Ovary (tissue), 9 donors: ENCODE measurements around the gene SEC24C. TPM values are rescaled to one million over a fixed set of nuclear protein-coding genes. Genes with fewer than 3 reads are reported as not detected.
"Not testable (repeated sequence)": the region's sequence is repeated elsewhere in the genome, so short reads cannot be mapped to it uniquely, and the experiment has no call there.

Source experiments
- DNase-seq, 5 donors: peaks; one replicate each; pipeline ENCODE4 v3.0.0-alpha.2; 2019 to 2020
- H3K27ac ChIP-seq, 2 donors: fragments of 200-600 bp; one replicate each; pipeline versions ENCODE4 v1.5.1 to v1.8.0; 2019 to 2022
- H3K27me3 ChIP-seq: fragments of 200-600 bp; one replicate; pipeline ENCODE4 v1.8.0; 2022
- H3K36me3 ChIP-seq: fragments of 200-600 bp; sonication (generic); one replicate; pipeline ENCODE4 v1.5.1; 2019
- H3K4me1 ChIP-seq: one replicate; pipeline ENCODE4 v1.8.1; 2013; ENCODE audit warnings: mild to moderate bottlenecking, moderate library complexity; ENCODE audit not compliant: insufficient read depth
- H3K4me3 ChIP-seq: fragments of 200-600 bp; sonication (generic); one replicate; pipeline ENCODE4 v1.5.1; 2017
- H3K9me3 ChIP-seq, 2 donors: fragments of 200-600 bp in 1 of 2; sonication (generic) in 1 of 2; one replicate each; pipeline versions ENCODE4 v1.5.1 to v1.8.1; 2013 to 2019; ENCODE audit warnings: mild to moderate bottlenecking in 1 of 2, moderate library complexity in 1 of 2
- CTCF ChIP-seq, 3 donors: fragments of 450-650 bp in 2 of 3; fragments of 200-600 bp in 1 of 3; IDR thresholded peaks; one replicate each; pipeline versions ENCODE4 v1.5.1 to v1.8.0; 2016 to 2022; ENCODE audit warnings: antibody characterized with exemption in 3 of 3, mild to moderate bottlenecking in 1 of 3
- EP300 ChIP-seq: sonication (generic); formaldehyde crosslinking; IDR thresholded peaks from one replicate; pipeline ENCODE4 v1.6.1; 2017; ENCODE audit warnings: antibody characterized with exemption
- POLR2A ChIP-seq: fragments of 450-650 bp; IDR thresholded peaks from one replicate; pipeline ENCODE4 v1.6.1; 2017; ENCODE audit warnings: antibody characterized with exemption, mild to moderate bottlenecking, moderate library complexity
- WGBS, 3 donors: extraction: QIAGEN DNeasy Blood & Tissue Kit in 1 of 3; methylation state at CpG; one replicate each; pipeline versions ENCODE4 v1.1.5 to v1.1.7; 2013 to 2017; 5-methylcytosine and 5-hydroxymethylcytosine counted together
- intact Hi-C, 4 donors: fragments of 100-400 bp; cut with DNase I; formaldehyde crosslinking; loops; one replicate each; pipeline versions ENCODE4 v1.11.0 to v1.15.1; 2022 to 2023
- polyA plus RNA-seq, 2 donors: library from polyadenylated mRNA; stranded (reverse); fragments of 200-250 nt in 1 of 2; fragments of 350-450 nt in 1 of 2; fragmentation: Illumina TruSeq in 1 of 2; extraction: RNeasy Lipid Tissue Mini Kit (QIAGEN cat#74804) in 1 of 2; gene quantifications; one replicate each; pipeline ENCODE4 v1.2.3, GENCODE V29; 2013 to 2014
- total RNA-seq, 7 donors: library from RNA; depleted of rRNA in 2 of 7; stranded (reverse); fragments of >200 nt in 2 of 7; fragmentation: NEBNext Ultra II Directional in 3 of 7; extraction: Animal tissue kit (Norgen Biotek cat#: 25700) in 3 of 7; gene quantifications; one replicate each; pipeline versions ENCODE4 v1.1.0 to v1.2.4, GENCODE V29; 2016 to 2023
- donor health status: DM: no; HTN: no; CAD: no; lungs with moderate emphysema.
- donor health status: DM: no; HTN: no; CAD: no.
- donor health status: Bipolar disorder and iron deficiency.
- donor health status: DM: yes; HTN: yes; CAD: no.
- donor health status: DM: no; HTN: no; CAD: no.
- donor health status: DM: yes; HTN: yes; CAD: no.

The SEC24C gene
- total and polyA plus RNA-seq, 9 donors, result 30.3 to 70.4 (median 58.8) TPM

GRCh38 chr10:73782749-73783085 is 38.5 kb downstream of the SEC24C start:
- intact Hi-C loops, result no loop called here

GRCh38 chr10:73785211-73785720 is 41.1 kb downstream of the SEC24C start, which contains the start of gene ZSWIM8:
TSS of gene ZSWIM8 (plus strand) at chr10:73785606. CDS start at chr10:73785879, 273 bp downstream.
- Histone ChIP-seq H3K4me1 (peaks cover 14% of the 10 kb centered on the region), H3K9me3 (no peaks in the 10 kb centered on the region), H3K27ac (peak within 1 kb of the TSS; percentile 26 to 76), H3K36me3 (no peaks in the 10 kb centered on the region), H3K27me3 (no peaks in the 10 kb centered on the region), H3K4me3 (peak within 1 kb of the TSS; percentile 90)
- no peak for TF ChIP-seq EP300
- TF ChIP-seq CTCF (IDR thresholded peaks at IDR 0.05), result no peak
- peak; percentile 53 for TF ChIP-seq POLR2A
- peak; percentile 82 to 91 (median 87) for DNase-seq
- intact Hi-C loops, result no loop called here
- WGBS, 3 donors, result 0% methylated on average over 31 to 36 of the region's 36 CpGs

More at GRCh38 chr10:73782749-73783085, 38.5 kb downstream of the SEC24C start:
- no peak for DNase-seq
- Histone ChIP-seq H3K36me3 (no peaks in the 10 kb centered on the region), H3K27ac (no peak overlapping the region), H3K4me3 (peak overlapping the region; percentile 78), H3K27me3 (no peaks in the 10 kb centered on the region), H3K4me1 (peaks cover 14% of the 10 kb centered on the region), H3K9me3 (no peaks in the 10 kb centered on the region)
- TF ChIP-seq EP300 (no peak), CTCF (IDR thresholded peaks at IDR 0.05) (no peak), POLR2A (no peak)
- WGBS, 3 donors, result 49 to 52% (median 50%) methylated on average over 2 of the region's 2 CpGs

GRCh38 chr10:73785721-73786511 is 41.7 kb downstream of the SEC24C start:
- peak overlapping the region; percentile 90 for H3K4me3 ChIP-seq
- no peaks in the 10 kb centered on the region for H3K27me3 ChIP-seq
- H3K36me3 ChIP-seq, result no peaks in the 10 kb centered on the region
- H3K27ac ChIP-seq, result peak overlapping the region; percentile 26 to 76
- TF ChIP-seq POLR2A (no peak), CTCF (IDR thresholded peaks at IDR 0.05) (no peak), EP300 (no peak)
- H3K4me1 ChIP-seq, result peaks cover 12% of the 10 kb centered on the region
- DNase-seq, result peak in 1 of 5 donors; percentile 58
- 1 to 2% (median 2%) methylated on average over 22 to 54 of the region's 54 CpGs for WGBS, 3 donors
- intact Hi-C loops, result no loop called here
- H3K9me3 ChIP-seq, result no peaks in the 10 kb centered on the region

- H3K27ac ChIP-seq, result no peak overlapping the region
- peak overlapping the region; percentile 90 for H3K4me3 ChIP-seq
- no peaks in the 10 kb centered on the region for H3K36me3 ChIP-seq
- no peak for TF ChIP-seq EP300
- no peak for TF ChIP-seq CTCF (IDR thresholded peaks at IDR 0.05)
- TF ChIP-seq POLR2A, result no peak
- DNase-seq, result peak in 1 of 5 donors; percentile 7
- intact Hi-C loops, result no loop called here
- H3K27me3 ChIP-seq, result no peaks in the 10 kb centered on the region
- H3K4me1 ChIP-seq, result peaks cover 9% of the 10 kb centered on the region
- no peaks in the 10 kb centered on the region for H3K9me3 ChIP-seq
- 0 to 5% (median 5%) methylated on average over 2 of the region's 2 CpGs for WGBS, 3 donors
Measured at GRCh38 chr10:73786512-73786885, 42.3 kb downstream of the SEC24C start.

GRCh38 chr10:73787031-73787800 is 43.0 kb downstream of the SEC24C start:
- H3K9me3 ChIP-seq, H3K4me1 ChIP-seq, H3K36me3 ChIP-seq, H3K27ac ChIP-seq, intact Hi-C loops, H3K4me3 ChIP-seq, H3K27me3 ChIP-seq: not testable (repeated sequence)
- peak in 1 of 5 donors; percentile 20 for DNase-seq
- WGBS, 3 donors, result 79 to 84% (median 81%) methylated on average over 21 of the region's 21 CpGs
